Measurements from ENCODE around the gene TLE2. TPM values are rescaled to one million over a fixed set of nuclear protein-coding genes. Genes with fewer than 3 reads are reported as not detected.

TLE2 gene
- polyA plus RNA-seq, 1 of the 3 experiments (the other 2 are of a cell fraction) = 2.3 TPM

DNA sequence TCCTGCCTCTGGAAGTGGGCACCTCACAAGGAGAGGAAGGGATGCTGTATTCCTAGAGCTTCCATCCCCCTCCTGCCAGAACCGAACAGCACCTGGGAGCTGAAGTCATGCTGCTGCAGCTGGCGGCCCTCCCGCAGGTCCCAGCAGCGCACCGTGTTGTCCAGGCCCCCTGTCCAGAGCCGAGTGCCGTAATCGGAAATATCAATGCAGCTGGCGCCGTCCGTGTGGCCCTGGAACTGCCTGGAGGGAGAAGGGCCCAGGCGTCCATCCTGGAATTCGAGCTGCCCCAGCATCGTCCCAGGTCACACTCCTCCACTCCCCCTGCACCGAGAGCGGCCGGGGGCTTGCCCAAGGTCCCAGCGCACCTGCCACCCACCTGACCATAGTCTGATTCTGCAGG lies 23.7 kb downstream of the TLE2 start (continued):
- TF ChIP-seq, protein P1, sequence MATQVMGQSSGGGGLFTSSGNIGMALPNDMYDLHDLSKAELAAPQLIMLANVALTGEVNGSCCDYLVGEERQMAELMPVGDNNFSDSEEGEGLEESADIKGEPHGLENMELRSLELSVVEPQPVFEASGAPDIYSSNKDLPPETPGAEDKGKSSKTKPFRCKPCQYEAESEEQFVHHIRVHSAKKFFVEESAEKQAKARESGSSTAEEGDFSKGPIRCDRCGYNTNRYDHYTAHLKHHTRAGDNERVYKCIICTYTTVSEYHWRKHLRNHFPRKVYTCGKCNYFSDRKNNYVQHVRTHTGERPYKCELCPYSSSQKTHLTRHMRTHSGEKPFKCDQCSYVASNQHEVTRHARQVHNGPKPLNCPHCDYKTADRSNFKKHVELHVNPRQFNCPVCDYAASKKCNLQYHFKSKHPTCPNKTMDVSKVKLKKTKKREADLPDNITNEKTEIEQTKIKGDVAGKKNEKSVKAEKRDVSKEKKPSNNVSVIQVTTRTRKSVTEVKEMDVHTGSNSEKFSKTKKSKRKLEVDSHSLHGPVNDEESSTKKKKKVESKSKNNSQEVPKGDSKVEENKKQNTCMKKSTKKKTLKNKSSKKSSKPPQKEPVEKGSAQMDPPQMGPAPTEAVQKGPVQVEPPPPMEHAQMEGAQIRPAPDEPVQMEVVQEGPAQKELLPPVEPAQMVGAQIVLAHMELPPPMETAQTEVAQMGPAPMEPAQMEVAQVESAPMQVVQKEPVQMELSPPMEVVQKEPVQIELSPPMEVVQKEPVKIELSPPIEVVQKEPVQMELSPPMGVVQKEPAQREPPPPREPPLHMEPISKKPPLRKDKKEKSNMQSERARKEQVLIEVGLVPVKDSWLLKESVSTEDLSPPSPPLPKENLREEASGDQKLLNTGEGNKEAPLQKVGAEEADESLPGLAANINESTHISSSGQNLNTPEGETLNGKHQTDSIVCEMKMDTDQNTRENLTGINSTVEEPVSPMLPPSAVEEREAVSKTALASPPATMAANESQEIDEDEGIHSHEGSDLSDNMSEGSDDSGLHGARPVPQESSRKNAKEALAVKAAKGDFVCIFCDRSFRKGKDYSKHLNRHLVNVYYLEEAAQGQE (IDR thresholded peaks at IDR 0.05; ENCODE audit: low read depth, low read length) = no peak
- TF ChIP-seq FOXJ3 (CRISPR knock-in tag; IDR thresholded peaks at IDR 0.05) (peak; percentile 74), FOSL2 (IDR thresholded peaks at IDR 0.05; ENCODE audit: borderline replicate concordance, low read depth) (no peak), NFIC (IDR thresholded peaks at IDR 0.05; ENCODE audit: borderline replicate concordance) (no peak), SIN3A (IDR thresholded peaks at IDR 0.05; ENCODE audit: borderline replicate concordance, low read depth, low read length) (no peak), GABPA (IDR thresholded peaks at IDR 0.05; ENCODE audit: low read depth) (no peak), TCF12 (IDR thresholded peaks at IDR 0.05) (no peak), JUND (IDR thresholded peaks at IDR 0.05) (no peak), POLR2AphosphoS5 (IDR thresholded peaks at IDR 0.05; ENCODE audit: low read depth, low read length) (no peak), MEF2A (IDR thresholded peaks at IDR 0.05; ENCODE audit: borderline replicate concordance, low read depth) (no peak), TEAD4 (IDR thresholded peaks at IDR 0.05; ENCODE audit: borderline replicate concordance, insufficient read depth) (no peak)
- TF ChIP-seq, protein P2, sequence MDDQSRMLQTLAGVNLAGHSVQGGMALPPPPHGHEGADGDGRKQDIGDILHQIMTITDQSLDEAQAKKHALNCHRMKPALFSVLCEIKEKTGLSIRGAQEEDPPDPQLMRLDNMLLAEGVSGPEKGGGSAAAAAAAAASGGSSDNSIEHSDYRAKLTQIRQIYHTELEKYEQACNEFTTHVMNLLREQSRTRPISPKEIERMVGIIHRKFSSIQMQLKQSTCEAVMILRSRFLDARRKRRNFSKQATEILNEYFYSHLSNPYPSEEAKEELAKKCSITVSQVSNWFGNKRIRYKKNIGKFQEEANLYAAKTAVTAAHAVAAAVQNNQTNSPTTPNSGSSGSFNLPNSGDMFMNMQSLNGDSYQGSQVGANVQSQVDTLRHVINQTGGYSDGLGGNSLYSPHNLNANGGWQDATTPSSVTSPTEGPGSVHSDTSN (IDR thresholded peaks at IDR 0.05) = no peak
- TF ChIP-seq, protein P3, sequence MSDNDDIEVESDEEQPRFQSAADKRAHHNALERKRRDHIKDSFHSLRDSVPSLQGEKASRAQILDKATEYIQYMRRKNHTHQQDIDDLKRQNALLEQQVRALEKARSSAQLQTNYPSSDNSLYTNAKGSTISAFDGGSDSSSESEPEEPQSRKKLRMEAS (IDR thresholded peaks at IDR 0.05; ENCODE audit: low read depth) = no peak

DNA sequence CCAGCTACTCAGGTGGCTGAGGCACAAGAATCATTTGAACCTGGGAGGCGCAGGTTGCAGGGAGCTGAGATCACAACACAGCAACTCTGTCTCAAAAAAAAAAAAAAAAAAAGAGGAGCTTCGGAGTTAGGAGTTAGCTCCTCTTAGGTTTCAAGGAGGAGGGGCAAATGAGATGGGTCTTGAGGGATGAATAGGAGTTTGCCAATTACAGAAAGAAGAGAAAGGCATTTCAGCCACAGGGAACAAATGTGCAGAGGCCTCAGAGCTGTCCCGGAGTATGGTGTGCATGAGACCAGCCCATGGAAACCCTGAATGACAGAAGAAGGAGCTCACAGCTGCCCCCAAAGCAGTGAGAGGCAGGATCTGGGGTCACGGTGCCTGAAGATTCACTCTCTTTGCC lies 24.6 kb downstream of the TLE2 start:
- H3K4me3 ChIP-seq (ENCODE audit: low read depth in 2 of 2, low read length in 1 of 2) = no peak overlapping the region
- H4K20me1 ChIP-seq (ENCODE audit: insufficient read depth) = no peaks in the 10 kb centered on the region
- CTCF ChIA-PET = interaction anchor here (1.0 to 1.9 kb wide), 7 partner anchors 9 to 100 kb away, joined by 3 to 6 read pairs (median 3); no protein-coding TSS in a partner anchor
- TF ChIP-seq MXI1 (IDR thresholded peaks at IDR 0.05; ENCODE audit: low read depth, low read length) = no peak
- no peak for TF ChIP-seq RFX5 (IDR thresholded peaks at IDR 0.05; ENCODE audit: low read length)
- no peak for TF ChIP-seq ELF1 (IDR thresholded peaks at IDR 0.05)
- TF ChIP-seq, protein P3 (IDR thresholded peaks at IDR 0.05; ENCODE audit: low read depth) = no peak
- TF ChIP-seq, protein P1 (IDR thresholded peaks at IDR 0.05; ENCODE audit: low read depth, low read length) = no peak
- TF ChIP-seq, protein P4, sequence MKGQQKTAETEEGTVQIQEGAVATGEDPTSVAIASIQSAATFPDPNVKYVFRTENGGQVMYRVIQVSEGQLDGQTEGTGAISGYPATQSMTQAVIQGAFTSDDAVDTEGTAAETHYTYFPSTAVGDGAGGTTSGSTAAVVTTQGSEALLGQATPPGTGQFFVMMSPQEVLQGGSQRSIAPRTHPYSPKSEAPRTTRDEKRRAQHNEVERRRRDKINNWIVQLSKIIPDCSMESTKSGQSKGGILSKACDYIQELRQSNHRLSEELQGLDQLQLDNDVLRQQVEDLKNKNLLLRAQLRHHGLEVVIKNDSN (IDR thresholded peaks at IDR 0.05; ENCODE audit: borderline replicate concordance, low read depth) = no peak
- TF ChIP-seq, protein P5, sequence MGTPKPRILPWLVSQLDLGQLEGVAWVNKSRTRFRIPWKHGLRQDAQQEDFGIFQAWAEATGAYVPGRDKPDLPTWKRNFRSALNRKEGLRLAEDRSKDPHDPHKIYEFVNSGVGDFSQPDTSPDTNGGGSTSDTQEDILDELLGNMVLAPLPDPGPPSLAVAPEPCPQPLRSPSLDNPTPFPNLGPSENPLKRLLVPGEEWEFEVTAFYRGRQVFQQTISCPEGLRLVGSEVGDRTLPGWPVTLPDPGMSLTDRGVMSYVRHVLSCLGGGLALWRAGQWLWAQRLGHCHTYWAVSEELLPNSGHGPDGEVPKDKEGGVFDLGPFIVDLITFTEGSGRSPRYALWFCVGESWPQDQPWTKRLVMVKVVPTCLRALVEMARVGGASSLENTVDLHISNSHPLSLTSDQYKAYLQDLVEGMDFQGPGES (IDR thresholded peaks at IDR 0.05; ENCODE audit: low read depth, low read length) = no peak
- TF ChIP-seq SMC3 (IDR thresholded peaks at IDR 0.05; ENCODE audit: low read depth, low read length) = no peak
- H3K4me2 ChIP-seq = no peak overlapping the region
- peaks cover 0 to 9% of the 10 kb centered on the region in 2 experiments; a peak in 1 of 4 replicates for H3K4me1 ChIP-seq (ENCODE audit: control insufficient read depth in 1 of 2, insufficient read depth in 2 of 2, low read depth in 1 of 2, low read length in 1 of 2)
- DNase-seq = no peak
- H3K9me3 ChIP-seq = no peaks in the 10 kb centered on the region
- no peak overlapping the region for H3K9ac ChIP-seq
- no peaks in the 10 kb centered on the region for H3K79me2 ChIP-seq (ENCODE audit: insufficient read depth)
- no peak overlapping the region for H3K27ac ChIP-seq (ENCODE audit: low read depth in 2 of 2, low read length in 1 of 2)
- H2AFZ ChIP-seq (ENCODE audit: low read depth) = no peak overlapping the region
- no peaks in the 10 kb centered on the region for H3F3A ChIP-seq (replicated peaks; ENCODE audit: insufficient read depth)
- 86% methylated on average over 3 of the region's 4 CpGs for WGBS (ENCODE audit: low lambda C conversion rate)
- POLR2A ChIA-PET = interaction anchor here (0.6 to 2.7 kb wide), 3 partner anchors 14 to 246 kb away, joined by 3 to 11 read pairs (median 3); no protein-coding TSS in a partner anchor
- H3K27me3 ChIP-seq (ENCODE audit: insufficient read depth) = peaks cover 14% of the 10 kb centered on the region; the same call in 1 of the 2 replicates
- no peaks in the 10 kb centered on the region for H3K9me2 ChIP-seq
- no peaks in the 10 kb centered on the region for H3K36me3 ChIP-seq (replicated peaks in 1 of 2; ENCODE audit: control insufficient read depth in 1 of 2, insufficient read depth in 2 of 2, low read length in 1 of 2)
